MCF 10A (cell line): ENCODE measurements around the gene AHNAK2. TPM values are rescaled to one million over a fixed set of nuclear protein-coding genes. Genes with fewer than 3 reads are reported as not detected.

Source experiments
- BruUV-seq: library from RNA; stranded (reverse); fragments of 400-500 nt; replicated peaks from 2 replicates; lab custom pipeline; 2021; lab: Mats Ljungman, UMichigan
- CTCF ChIA-PET: fragments of 300-600 bp; sonication (Branson Sonifier 250); formaldehyde crosslinking; extraction: SDS; loops from one replicate; lab custom pipeline; 2021; ENCODE audit warnings: antibody characterized with exemption, inconsistent platforms; lab: Yijun Ruan, JAX
- POLR2A ChIA-PET: fragments of 300-600, 350-650 bp; sonication (Branson Sonifier 250); formaldehyde crosslinking; extraction: SDS; loops from one replicate; lab custom pipeline; 2020; ENCODE audit warnings: antibody characterized with exemption, inconsistent platforms; lab: Yijun Ruan, JAX
- DNase-seq: peaks from one replicate; pipeline ENCODE4 v3.0.0-alpha.2; 2018; ENCODE audit not compliant: unreplicated experiment
- H3K27ac Mint-ChIP-seq: one replicate; pipeline ENCODE4 v1.8.0; 2022; ENCODE audit warnings: mild to moderate bottlenecking, low read depth, mixed read lengths; ENCODE audit not compliant: unreplicated experiment
- H3K27me3 Mint-ChIP-seq: one replicate; pipeline ENCODE4 v1.8.0; 2022; ENCODE audit warnings: mixed read lengths; ENCODE audit not compliant: insufficient read depth, unreplicated experiment
- H3K36me3 Mint-ChIP-seq: one replicate; pipeline ENCODE4 v1.8.0; 2022; ENCODE audit warnings: mild to moderate bottlenecking, moderate library complexity, mixed read lengths; ENCODE audit not compliant: insufficient read depth, unreplicated experiment
- H3K4me1 Mint-ChIP-seq: one replicate; pipeline ENCODE4 v1.8.0; 2022; ENCODE audit warnings: mixed read lengths; ENCODE audit not compliant: insufficient read depth, unreplicated experiment
- H3K4me3 Mint-ChIP-seq: one replicate; pipeline ENCODE4 v1.8.0; 2022; ENCODE audit warnings: mild to moderate bottlenecking, moderate library complexity, mixed read lengths; ENCODE audit not compliant: unreplicated experiment
- H3K9me3 Mint-ChIP-seq: one replicate; pipeline ENCODE4 v1.8.0; 2022; ENCODE audit warnings: mixed read lengths; ENCODE audit not compliant: unreplicated experiment
- intact Hi-C: fragments of 100-400 bp; cut with micrococcal nuclease; formaldehyde crosslinking; loops from 2 replicates; pipeline ENCODE4 v1.14.1; 2022
- total RNA-seq: library from RNA; stranded (reverse); gene quantifications from 2 replicates; pipeline ENCODE4 v1.2.3, GENCODE V29; 2022
- TF ChIP-seq, protein P1 (sequence below): fragments of 200-600 bp; IDR thresholded peaks from one replicate; pipeline ENCODE4 v1.8.0; 2022; ENCODE audit warnings: antibody characterized with exemption, mild to moderate bottlenecking; ENCODE audit not compliant: unreplicated experiment

The AHNAK2 gene
- total RNA-seq, 1 experiment from 2014 or later = 218 TPM

DNA sequence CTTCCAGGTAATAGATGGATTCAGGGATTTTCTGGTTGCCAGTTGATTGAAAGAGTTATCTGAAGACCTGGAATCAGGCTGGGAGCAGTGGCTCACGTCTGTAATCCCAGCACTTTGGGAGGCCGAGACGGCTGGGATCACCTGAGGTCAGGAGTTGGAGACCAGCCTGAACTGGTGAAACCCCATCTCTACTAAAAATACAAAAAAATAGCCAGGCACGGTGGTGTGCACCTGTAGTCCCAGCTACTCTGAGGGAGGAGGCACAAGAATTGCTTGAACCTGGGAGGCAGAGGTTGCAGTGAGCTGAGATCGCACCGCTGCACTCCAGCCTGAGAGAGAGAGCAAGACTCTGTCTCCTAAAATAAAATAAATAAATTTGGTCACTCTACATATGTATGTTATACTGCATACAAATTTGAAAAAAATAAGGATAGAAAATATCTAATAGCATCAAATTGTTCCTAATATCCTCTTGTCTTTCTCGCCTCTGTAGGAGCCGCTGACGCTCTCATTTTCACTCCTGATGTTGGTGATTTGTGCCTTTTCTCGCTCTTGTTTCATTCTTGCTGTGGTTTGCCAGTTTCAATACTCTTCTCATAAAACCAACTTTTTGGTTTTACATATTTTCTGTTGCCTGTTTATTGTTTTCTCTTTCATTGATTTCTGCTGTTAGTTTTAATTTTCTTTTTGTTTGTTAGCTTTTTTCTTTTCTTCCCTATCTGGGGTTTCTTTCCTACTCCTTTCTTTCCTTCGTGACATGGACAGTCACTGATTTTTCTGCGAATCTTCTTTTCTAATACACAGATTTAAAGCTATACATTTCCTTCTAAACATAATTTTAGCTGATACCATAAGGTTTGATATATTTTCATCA is 77.3 kb downstream of the AHNAK2 start:
- ChIA-PET CTCF (interaction anchor here (0.6 to 0.7 kb wide), 2 partner anchors 125 to 127 kb away, joined by 3 read pairs; no protein-coding TSS in a partner anchor), POLR2A (interaction anchor here (0.6 to 0.7 kb wide), 2 partner anchors 40 to 936 kb away, joined by 3 read pairs; no protein-coding TSS in a partner anchor)
- no peaks in the 10 kb centered on the region for H3K9me3 Mint-ChIP-seq
- TF ChIP-seq, protein P1, sequence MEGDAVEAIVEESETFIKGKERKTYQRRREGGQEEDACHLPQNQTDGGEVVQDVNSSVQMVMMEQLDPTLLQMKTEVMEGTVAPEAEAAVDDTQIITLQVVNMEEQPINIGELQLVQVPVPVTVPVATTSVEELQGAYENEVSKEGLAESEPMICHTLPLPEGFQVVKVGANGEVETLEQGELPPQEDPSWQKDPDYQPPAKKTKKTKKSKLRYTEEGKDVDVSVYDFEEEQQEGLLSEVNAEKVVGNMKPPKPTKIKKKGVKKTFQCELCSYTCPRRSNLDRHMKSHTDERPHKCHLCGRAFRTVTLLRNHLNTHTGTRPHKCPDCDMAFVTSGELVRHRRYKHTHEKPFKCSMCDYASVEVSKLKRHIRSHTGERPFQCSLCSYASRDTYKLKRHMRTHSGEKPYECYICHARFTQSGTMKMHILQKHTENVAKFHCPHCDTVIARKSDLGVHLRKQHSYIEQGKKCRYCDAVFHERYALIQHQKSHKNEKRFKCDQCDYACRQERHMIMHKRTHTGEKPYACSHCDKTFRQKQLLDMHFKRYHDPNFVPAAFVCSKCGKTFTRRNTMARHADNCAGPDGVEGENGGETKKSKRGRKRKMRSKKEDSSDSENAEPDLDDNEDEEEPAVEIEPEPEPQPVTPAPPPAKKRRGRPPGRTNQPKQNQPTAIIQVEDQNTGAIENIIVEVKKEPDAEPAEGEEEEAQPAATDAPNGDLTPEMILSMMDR = no peak
- intact Hi-C loops = no loop called here
- H3K4me3 Mint-ChIP-seq = no peak overlapping the region
- H3K27ac Mint-ChIP-seq = no peak overlapping the region
- no TSS peak for BruUV-seq
- H3K27me3 Mint-ChIP-seq = no peaks in the 10 kb centered on the region
- no peaks in the 10 kb centered on the region for H3K4me1 Mint-ChIP-seq
- H3K36me3 Mint-ChIP-seq = peaks cover 8% of the 10 kb centered on the region
- no peak for DNase-seq

GRCh38 chr14:104899781-104900180 is 78.4 kb downstream of the AHNAK2 start:
- BruUV-seq = no TSS peak
- no peak overlapping the region for H3K4me3 Mint-ChIP-seq
- TF ChIP-seq, protein P1 = no peak
- no peak for DNase-seq
- H3K9me3 Mint-ChIP-seq = no peaks in the 10 kb centered on the region
- ChIA-PET CTCF (interaction anchor here (0.5 to 2.3 kb wide), 2 partner anchors 23 to 145 kb away, joined by 4 to 6 read pairs; no protein-coding TSS in a partner anchor), POLR2A (no interaction called here)
- no peaks in the 10 kb centered on the region for H3K4me1 Mint-ChIP-seq
- peaks cover 15% of the 10 kb centered on the region for H3K36me3 Mint-ChIP-seq
- H3K27ac Mint-ChIP-seq = no peak overlapping the region
- no peaks in the 10 kb centered on the region for H3K27me3 Mint-ChIP-seq
- intact Hi-C loops = no loop called here

DNA sequence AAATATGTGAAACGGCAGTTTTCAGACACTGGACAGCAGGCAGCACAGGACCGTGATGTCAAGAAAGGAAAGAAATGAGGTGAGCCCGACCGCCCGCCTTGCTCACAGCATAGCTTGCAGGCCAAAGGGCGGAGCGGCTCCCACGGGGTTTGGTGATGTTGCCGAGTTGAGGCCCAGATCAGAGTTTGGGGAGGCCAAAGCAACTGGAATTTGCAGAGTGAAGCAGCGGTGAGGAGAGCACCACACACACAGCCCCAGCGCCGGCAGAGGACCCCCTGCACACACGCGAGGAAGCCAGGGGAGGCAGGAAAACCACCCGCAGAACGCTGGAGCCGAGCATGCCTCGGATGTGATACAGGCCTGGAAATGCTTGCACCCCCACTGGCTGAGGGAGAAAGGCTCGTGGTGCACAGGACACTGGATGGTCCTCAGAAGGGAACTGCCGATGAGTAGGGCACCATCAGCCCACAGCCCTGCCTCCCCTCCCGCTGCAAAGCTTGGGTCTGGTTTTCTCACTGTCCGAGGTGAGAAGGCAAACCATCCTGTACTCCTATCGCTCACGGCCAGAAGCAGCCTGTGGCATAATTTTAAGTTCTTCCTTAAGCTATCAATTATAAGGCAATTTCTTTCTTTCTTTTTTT is 79.2 kb downstream of the AHNAK2 start:
- Mint-ChIP-seq H3K4me1 (no peaks in the 10 kb centered on the region), H3K9me3 (no peaks in the 10 kb centered on the region), H3K36me3 (peaks cover 15% of the 10 kb centered on the region), H3K4me3 (no peak overlapping the region), H3K27ac (no peak overlapping the region), H3K27me3 (no peaks in the 10 kb centered on the region)
- no TSS peak for BruUV-seq
- ChIA-PET POLR2A (no interaction called here), CTCF (interaction anchor here (0.7 to 2.3 kb wide), 3 partner anchors 12 to 571 kb away, joined by 3 to 6 read pairs (median 3); no protein-coding TSS in a partner anchor)
- intact Hi-C loops = no loop called here
- TF ChIP-seq, protein P1 = no peak
- DNase-seq = no peak

GRCh38 chr14:104898195-104898558 is 80.0 kb downstream of the AHNAK2 start:
- Mint-ChIP-seq H3K36me3 (peaks cover 15% of the 10 kb centered on the region), H3K9me3 (no peaks in the 10 kb centered on the region), H3K4me3 (no peak overlapping the region), H3K27ac (no peak overlapping the region), H3K4me1 (no peaks in the 10 kb centered on the region), H3K27me3 (no peaks in the 10 kb centered on the region)
- TF ChIP-seq, protein P1 = no peak
- no TSS peak for BruUV-seq
- intact Hi-C loops = no loop called here
- CTCF ChIA-PET = interaction anchor here (0.7 to 2.3 kb wide), 2 partner anchors 11 to 147 kb away, joined by 3 to 6 read pairs; no protein-coding TSS in a partner anchor
- DNase-seq = no peak
- POLR2A ChIA-PET = no interaction called here
